ENCODE data around the gene BAG1. TPM values are rescaled to one million over a fixed set of nuclear protein-coding genes. Genes with fewer than 3 reads are reported as not detected.

BAG1 gene
- total RNA-seq = 69.3 and 70.4 TPM in 2 replicates

- intact Hi-C loops (cut with micrococcal nuclease) = loop anchor here (1.0 to 10.0 kb wide), 8 partner anchors 26 to 263 kb away; partner anchors contain the start of genes APTX, AQP3, B4GALT1 and DNAJA1
Measured at GRCh38 chr9:33264473-33265177, at the start of gene BAG1, which contains the start of gene CHMP5. TSS of gene BAG1 (minus strand) at chr9:33264708. TSS of gene CHMP5 (plus strand) at chr9:33265049. CDS start at chr9:33265079, 30 bp downstream.

- intact Hi-C loops (cut with micrococcal nuclease) = no loop called here
Measured at GRCh38 chr9:33311953-33312352, 47.4 kb upstream of the BAG1 start.

- intact Hi-C loops (cut with micrococcal nuclease) = no loop called here
Measured at GRCh38 chr9:33310748-33311147, 46.2 kb upstream of the BAG1 start.

- intact Hi-C loops (cut with micrococcal nuclease) = no loop called here
Measured at GRCh38 chr9:33309903-33310302, 45.4 kb upstream of the BAG1 start.

- intact Hi-C loops (cut with micrococcal nuclease) = no loop called here
Measured at GRCh38 chr9:33307067-33307466, 42.6 kb upstream of the BAG1 start.

GRCh38 chr9:33306037-33306436 is 41.5 kb upstream of the BAG1 start:
- intact Hi-C loops (cut with micrococcal nuclease) = no loop called here

GRCh38 chr9:33304362-33304761 is 39.9 kb upstream of the BAG1 start:
- intact Hi-C loops (cut with micrococcal nuclease) = loop anchor here (2.0 kb wide), 1 partner anchor 14 kb away; the partner anchor contains the start of gene NFX1

- intact Hi-C loops (cut with micrococcal nuclease) = no loop called here
Measured at GRCh38 chr9:33300546-33300945, 36.0 kb upstream of the BAG1 start.

- intact Hi-C loops (cut with micrococcal nuclease) = no loop called here
Measured at GRCh38 chr9:33297432-33297831, 32.9 kb upstream of the BAG1 start.

GRCh38 chr9:33295571-33295970 is 31.1 kb upstream of the BAG1 start:
- intact Hi-C loops (cut with micrococcal nuclease) = no loop called here

- intact Hi-C loops (cut with micrococcal nuclease) = no loop called here
Measured at GRCh38 chr9:33294670-33295432, 30.3 kb upstream of the BAG1 start.

- intact Hi-C loops (cut with micrococcal nuclease) = no loop called here
Measured at GRCh38 chr9:33293782-33294181, 29.3 kb upstream of the BAG1 start.

- intact Hi-C loops (cut with micrococcal nuclease) = loop anchor here (2.0 kb wide), 3 partner anchors 13 to 215 kb away; partner anchors contain the start of genes AQP3 and SMU1
Measured at GRCh38 chr9:33291901-33292300, 27.4 kb upstream of the BAG1 start.

GRCh38 chr9:33291031-33291397 is 26.5 kb upstream of the BAG1 start:
- intact Hi-C loops (cut with micrococcal nuclease) = loop anchor here (2.0 kb wide), 3 partner anchors 14 to 214 kb away; partner anchors contain the start of genes AQP3 and SMU1

- intact Hi-C loops (cut with micrococcal nuclease) = loop anchor here (1.0 to 2.0 kb wide), 9 partner anchors 14 to 289 kb away; partner anchors contain the start of genes APTX, AQP3, B4GALT1 and BAG1
Measured at GRCh38 chr9:33290247-33291030, 25.9 kb upstream of the BAG1 start, which contains the start of gene NFX1. TSS of gene NFX1 (plus strand) at chr9:33290516. CDS start at chr9:33290573, 57 bp downstream.

- intact Hi-C loops (cut with micrococcal nuclease) = loop anchor here (1.0 to 2.0 kb wide), 9 partner anchors 15 to 289 kb away; partner anchors contain the start of genes APTX, AQP3, B4GALT1 and BAG1
Measured at GRCh38 chr9:33289936-33290246, 25.4 kb upstream of the BAG1 start.

GRCh38 chr9:33289496-33289895 is 25.0 kb upstream of the BAG1 start:
- intact Hi-C loops (cut with micrococcal nuclease) = no loop called here

GRCh38 chr9:33288828-33289483 is 24.4 kb upstream of the BAG1 start:
- intact Hi-C loops (cut with micrococcal nuclease) = no loop called here

- intact Hi-C loops (cut with micrococcal nuclease) = no loop called here
Measured at GRCh38 chr9:33288235-33288634, 23.7 kb upstream of the BAG1 start.

GRCh38 chr9:33287087-33287490 is 22.6 kb upstream of the BAG1 start:
- intact Hi-C loops (cut with micrococcal nuclease) = loop anchor here (1.0 kb wide), 1 partner anchor 179 kb away; no protein-coding TSS in a partner anchor

GRCh38 chr9:33285502-33285901 is 21.0 kb upstream of the BAG1 start:
- intact Hi-C loops (cut with micrococcal nuclease) = no loop called here

Measured in T-helper 2 cell treated with Interferon-gamma antibody and Interleukin-4, amounts not matched to agents 100 ng/mL and 5 ng/mL, for 36 hours (primary cell).